GM18520 (cell line): ENCODE data around the gene RNF138.
"Not testable (repeated sequence)": the region's sequence is repeated elsewhere in the genome, so short reads cannot be mapped to it uniquely, and the experiment has no call there.

Experiments
- ATAC-seq: cut with Tn5 transposase; IDR thresholded peaks from one replicate; pipeline ENCODE4 v1.9.1; 2021; ENCODE audit not compliant: unreplicated experiment

The RNF138 gene

DNA sequence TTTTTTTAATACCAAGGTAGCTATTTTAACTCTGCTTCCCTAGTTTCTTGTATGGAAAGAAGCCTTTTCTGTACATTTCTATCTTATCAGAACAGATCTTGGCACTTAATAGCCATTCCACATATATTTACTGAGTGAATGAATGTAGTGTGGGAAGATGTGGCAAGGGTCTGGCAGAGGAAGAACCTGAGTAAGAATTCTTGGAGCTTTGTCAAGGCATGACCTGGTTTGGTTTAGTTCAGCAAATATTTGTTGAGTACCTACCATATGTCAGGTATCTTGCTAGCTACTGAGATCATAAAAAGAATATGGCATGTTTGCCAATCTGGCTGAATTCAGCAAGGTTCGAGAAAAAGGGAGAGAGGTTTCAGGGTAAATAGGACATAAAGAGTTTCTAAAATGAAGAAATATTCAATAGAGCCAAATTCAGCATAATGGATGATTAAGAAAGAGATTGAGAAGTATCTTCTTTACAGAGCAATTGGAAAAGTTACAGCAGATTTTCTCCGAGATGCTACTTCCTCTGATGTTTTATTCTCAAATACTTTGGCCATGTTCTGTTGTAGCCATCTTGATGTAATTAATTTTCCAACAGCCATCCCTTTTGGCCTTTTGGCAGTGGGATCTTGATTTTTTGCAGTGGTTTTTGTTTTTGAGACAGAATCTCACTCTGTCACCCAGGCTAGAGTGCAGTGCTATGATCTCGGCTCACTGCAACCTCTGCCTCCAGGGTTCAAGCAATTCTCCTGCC, 76.5 kb downstream of the RNF138 start:
- ATAC-seq = no peak

DNA sequence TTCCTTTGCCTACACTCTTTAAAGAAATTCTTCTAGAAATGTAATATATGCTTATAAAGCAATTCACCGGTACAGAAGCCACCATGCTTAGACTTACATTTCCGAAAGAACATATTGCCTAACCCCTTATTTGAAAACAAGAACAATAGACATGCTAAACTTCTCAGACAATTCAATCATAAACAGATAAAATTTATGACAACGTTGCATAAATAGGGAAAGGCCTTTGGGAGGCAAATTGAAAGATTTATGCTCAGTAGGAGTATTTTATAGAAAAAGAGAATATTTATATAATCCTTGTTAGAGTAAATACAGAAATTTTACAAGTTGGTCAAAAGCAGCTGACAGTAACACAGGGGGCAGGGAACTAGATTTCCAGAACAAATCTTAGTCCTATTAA, 82.0 kb downstream of the RNF138 start:
- ATAC-seq = no peak

DNA sequence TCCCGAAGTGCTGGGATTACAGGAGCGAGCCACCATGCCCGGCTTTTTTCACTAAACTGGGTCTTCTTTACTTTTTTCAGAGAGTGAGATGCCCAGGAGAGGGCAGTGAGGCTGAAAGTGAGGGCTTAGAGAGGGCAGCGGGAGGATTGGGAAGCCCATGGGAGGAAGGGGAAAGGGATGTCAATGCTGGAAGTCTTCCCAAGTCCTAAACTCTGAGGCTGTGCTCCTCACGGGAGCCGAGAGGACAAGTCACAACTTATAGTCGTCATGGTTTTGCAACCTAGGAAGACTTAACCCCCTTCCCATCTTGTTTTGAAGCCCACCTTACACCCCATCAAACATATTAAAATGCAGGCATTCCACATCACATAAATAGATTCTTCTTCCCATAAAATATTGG, 83.0 kb downstream of the RNF138 start:
- ATAC-seq = no peak

GRCh38 chr18:32175265-32175664, 83.6 kb downstream of the RNF138 start:
- no peak for ATAC-seq

DNA sequence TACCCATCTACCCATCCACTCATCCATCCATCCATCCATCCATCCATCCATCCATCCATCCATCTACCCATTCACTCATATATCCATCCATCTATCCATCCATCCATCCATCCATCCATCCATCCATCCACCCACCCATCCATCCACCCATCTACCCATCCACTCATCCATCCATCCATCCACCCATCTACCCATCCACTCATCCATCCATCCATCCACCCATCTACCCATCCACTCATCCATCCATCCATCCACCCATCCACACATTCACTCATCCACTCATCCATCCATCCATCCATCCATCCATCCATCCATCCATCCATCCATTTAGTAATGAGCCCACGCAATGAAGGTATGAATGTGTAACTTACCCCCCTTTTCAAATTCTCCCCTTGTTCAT, 85.1 kb downstream of the RNF138 start:
- ATAC-seq = not testable (repeated sequence)

GRCh38 chr18:32177530-32177929, 85.9 kb downstream of the RNF138 start:
- ATAC-seq = no peak
